ENCODE measurements around the gene CDKL4.
"Not testable (repeated sequence)": the region's sequence is repeated elsewhere in the genome, so short reads cannot be mapped to it uniquely, and the experiment has no call there.

The CDKL4 gene

DNA sequence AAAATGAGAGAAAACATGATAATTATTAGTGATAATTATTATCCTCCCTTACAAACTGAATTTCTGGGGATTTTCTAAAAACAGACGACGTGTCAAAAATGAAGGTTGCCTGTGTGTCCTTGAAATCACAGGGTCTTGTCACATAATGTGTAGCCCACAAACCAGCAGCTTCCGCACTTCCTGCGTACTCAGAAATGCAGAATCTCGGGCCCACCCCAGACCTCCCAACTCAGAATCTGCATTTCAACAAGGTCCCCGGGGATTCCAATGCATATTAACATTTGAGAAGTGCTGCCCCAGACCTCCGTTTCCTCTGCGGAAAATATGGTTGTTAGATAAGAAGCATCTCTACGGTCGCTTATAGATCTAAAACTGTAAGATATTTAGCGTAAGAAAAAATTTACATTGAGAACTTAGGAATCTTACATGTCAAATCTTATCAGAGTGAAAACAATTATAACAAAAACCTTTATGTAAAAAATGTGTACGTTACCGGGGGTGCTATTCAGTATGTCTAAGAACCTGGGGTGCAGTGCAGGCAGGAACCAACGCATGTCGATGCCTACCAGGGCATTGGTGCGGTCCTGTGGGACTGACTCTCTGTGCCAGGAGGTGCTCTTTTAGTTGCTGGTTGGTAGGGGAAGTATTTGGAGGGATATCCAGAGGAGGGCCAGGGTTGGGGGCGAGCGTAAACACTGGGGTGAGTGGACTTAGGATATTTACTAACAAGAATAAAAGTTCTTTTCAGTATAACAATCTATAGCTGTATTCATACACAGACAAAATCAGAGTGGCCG, 15.2 kb downstream of the CDKL4 start:
- DNase-seq: no peak

DNA sequence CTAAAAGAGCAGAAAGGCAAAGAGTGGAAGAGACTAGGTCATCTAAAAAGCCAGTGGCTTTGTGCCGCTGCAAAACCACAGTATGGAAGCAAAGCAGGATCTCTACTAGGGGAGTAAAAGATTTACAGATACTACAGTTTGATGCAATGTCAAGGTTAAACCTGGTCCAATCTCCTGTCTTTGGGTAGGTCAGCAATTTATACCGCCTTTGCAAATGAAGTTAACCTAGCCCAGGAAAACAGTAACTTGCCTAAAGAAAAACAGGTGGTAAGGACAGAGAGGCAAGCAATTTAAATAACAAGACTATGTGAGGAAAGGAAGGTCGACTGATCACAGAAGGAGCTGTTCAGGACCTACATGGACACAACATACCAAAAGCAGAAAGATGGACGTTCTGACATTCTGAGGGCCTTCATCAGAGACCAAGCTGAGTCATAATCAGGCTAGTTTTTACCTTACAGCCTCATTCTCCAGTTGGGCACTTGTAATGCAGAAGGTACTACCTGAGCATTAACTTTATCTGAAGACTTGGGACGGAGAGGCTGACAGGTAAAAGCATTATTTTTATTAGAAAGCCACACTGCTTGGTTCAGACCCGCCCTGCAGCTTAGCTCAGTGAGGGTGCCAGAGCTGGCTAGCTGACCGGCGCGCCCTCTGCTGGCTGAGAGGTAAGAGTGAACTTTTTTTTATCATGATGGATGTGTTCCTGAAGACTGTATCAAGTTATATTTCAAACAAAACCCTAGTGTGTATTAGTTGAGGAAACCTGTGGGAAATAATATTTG, 15.9 kb downstream of the CDKL4 start:
- DNase-seq: peak; percentile 45

DNA sequence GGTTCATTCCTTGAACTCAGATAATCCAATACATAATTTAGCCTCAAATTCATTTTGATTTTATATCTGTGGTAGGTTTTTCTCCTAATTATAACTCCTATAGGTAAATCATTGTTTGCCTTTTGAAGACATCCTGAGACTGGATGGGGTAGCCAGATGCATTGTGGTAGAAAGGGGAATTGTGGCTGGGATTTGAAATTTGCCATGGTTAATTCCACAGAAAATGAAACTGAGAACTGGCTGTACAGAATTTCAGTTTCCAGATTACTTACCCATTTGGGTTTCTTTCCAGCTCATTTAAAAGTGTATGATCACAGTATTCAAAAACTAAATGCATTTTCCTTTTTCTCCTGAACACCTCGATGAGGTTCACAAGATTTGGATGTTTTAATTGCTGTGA, 18.2 kb downstream of the CDKL4 start:
- no peak for DNase-seq

DNA sequence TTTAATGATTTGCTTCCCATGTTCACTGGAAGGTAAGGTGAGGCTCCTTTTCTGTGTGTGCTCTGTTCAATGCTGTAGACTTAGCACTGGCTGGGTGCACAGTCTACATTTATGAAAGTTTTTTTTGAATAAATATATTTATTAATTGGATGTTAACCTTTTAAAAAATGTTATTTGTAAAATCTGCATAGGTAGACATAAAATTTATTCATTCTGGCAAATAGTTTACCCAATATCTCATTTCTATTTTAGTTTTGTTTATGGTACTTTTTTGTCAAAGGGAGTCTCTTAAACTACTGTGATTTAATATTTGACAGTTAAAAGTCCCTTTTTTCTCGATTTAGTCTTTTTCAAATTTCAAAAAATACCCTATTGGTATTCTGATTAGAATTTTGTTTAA, 19.9 kb downstream of the CDKL4 start:
- DNase-seq: no peak

DNA sequence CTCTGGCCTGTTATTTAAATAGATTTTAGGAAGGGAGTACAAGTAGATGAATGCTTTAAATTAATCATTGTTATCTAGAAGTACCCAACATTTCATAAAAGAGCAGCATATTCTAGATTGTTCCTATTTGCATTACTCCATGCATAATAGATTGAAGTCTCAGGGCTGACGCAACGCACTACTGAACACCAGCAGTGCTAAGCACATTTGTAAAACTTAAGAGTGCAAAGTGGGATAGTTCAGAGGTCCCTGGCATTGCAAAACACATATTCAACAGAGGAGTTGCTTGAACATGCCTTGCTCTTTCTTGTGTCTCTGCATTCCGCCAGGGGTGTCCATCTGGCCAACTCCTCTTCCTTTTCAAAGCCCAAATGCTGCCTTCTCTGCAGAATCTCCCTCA, 22.3 kb downstream of the CDKL4 start:
- no peak for DNase-seq

DNA sequence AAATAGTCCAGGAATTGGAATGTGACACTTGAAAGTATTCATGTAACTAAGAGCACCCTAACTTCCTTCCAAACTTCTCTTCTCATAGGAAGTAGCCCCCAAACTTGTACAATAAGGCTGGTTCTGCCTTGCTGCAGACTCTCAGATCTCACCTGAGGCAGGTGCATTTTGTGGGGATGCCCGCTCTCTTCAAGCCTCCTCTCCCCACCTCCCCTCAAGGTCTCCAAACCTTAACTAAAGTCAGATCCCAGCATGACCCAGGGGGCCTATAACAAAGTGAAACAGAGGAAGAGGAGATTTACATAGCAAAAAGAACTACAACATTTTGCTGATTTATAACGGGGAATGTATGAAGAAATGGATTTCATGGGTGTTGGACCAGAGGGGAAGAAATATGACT, 23.6 kb downstream of the CDKL4 start:
- no peak for DNase-seq

DNA sequence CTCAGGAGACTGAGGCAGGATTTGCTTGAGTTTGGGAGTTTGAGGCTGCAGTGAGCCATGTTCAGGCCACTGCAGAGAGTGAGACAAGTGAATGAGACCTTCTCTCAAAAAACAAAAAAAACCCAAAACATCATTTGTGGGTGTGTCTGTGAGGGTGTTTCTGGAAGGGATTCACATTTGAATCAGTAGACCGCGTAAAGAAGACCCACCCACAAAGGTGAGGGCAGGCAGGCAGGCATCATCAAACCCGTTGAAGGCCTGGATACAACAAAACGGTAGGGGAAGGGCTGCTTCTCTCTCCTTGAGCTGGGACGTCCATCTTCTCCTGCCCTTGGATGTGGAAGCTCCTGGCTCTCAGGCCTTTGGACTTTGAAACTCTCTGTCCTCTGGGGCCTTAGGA, 25.4 kb downstream of the CDKL4 start:
- no peak for DNase-seq

DNA sequence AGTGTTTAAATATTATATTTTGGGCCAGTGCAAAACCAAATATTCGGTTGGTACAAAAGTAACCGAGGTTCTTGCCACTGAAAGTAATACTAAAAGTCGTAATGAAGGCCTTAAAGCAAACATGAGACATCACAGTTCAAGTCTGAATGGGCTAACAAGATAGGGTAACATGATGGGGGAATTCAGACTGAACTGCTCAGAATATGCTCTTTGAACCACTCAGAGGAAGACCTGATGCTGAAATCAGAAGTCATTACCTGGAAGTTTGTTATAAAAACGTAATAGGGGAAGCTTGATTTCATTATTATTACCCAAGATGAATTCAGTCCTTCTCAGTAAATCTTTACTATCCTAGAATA, 26.6 kb downstream of the CDKL4 start:
- DNase-seq: no peak

DNA sequence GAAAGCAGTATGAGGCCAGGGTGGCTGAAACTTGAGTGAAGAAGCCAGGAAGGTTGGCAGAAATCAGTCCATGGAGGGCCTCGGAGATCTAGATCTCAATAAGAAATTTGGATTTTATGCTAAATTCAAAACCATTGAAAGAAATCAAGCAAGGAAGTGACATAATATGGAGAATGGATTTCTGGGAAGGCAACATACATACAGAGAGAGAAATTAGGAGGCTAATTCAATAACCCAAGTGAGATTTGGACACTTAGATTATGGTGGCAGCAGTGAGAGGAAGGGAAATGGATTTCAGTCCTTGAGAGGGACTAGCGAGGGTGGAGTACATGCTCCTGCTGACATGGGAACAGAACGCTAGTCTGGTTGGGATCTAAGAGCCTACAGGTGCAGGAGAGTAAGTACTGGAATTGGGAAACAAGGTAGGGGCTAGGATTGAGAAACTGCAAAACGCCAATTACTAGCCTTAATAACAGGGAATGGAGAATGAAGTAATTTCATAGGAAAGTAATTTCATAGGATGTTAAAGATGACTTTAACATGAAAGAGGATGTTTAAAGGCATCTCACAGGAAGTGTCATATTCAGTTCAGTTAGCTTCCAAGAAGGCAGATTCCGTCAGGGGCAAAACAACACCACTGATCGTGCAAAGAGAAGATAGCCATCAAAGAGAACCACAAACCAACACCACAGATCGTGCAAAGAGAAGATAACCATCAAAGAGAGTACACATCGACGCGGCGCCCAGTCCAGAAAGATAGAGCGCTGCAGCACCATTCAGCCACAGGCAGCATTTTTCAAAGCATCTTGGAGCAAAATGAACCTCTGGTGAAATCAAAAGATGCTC, 27.2 kb downstream of the CDKL4 start:
- DNase-seq: no peak

DNA sequence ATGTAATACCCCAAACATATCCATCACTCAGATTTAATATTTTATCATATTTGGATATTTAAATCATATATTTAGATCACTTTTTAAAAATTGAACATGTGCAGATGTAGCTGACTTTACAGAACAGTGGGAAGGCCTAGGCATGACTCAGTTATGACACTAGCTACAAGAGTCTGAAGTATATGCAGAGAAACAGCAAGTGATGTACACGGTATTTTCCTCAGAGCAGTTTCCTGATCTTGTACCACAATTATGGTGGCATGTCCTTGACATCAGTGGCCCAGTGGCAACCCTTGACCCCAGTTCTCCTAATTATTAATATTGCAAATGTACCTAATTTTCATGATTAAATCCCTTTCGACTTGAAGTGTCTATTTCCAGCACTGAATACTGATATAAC, 28.2 kb downstream of the CDKL4 start:
- DNase-seq: no peak

DNA sequence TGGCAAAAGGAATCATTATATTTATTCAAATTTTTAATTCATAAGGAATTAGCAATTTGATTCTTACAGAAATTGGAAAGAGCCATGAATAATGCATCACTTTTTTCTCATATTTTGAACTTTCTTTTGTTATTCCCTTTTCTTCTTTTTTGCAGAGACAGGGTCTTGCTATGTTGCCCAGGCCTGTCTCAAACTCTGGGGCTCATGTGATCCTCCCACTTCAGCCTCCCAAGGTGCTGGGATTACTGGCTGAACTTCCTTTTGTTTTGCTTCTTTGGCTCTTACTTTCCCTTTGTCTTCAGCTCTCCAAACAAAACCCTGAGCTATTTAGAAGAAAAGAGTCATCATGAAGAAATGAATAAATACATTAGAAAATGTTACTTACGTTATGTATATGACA, 30.8 kb downstream of the CDKL4 start:
- DNase-seq: no peak

DNA sequence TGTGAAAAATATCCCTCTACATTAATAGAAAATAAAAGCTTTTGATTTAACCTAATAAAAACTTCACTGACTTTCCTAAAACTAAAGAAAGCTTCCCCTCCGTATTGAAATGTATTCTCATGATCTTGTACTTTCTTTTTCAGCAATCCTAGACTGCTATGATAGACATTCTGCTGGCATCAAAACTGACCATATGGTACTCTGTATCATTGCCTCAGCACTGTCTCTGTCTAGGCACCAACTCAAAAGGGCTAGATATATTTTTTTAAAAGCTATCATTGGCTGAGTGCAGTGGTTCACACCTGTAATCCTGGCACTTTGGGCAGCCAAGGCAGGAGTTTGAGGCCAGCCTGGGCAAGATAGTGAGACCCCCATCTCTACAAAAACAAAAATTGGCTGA, 32.9 kb downstream of the CDKL4 start:
- no peak for DNase-seq

DNA sequence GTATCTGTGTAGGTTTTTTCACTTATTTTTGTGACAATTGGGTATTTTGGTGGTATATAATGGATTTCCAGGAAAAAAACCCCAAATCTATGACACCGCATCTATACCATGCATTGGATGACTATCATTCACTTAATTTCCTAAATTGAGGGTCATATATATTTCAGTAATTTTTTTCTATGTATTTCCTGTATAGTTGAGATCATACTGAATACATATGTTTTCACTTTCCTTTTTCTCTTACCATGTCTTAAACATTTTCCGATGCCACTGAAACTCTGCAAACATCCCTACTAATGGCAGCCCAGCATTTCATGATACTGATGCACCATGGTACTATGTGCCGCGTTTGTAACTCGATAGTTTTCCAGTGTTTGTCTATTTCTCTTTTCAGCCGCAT, 40.4 kb downstream of the CDKL4 start:
- DNase-seq: no peak

DNA sequence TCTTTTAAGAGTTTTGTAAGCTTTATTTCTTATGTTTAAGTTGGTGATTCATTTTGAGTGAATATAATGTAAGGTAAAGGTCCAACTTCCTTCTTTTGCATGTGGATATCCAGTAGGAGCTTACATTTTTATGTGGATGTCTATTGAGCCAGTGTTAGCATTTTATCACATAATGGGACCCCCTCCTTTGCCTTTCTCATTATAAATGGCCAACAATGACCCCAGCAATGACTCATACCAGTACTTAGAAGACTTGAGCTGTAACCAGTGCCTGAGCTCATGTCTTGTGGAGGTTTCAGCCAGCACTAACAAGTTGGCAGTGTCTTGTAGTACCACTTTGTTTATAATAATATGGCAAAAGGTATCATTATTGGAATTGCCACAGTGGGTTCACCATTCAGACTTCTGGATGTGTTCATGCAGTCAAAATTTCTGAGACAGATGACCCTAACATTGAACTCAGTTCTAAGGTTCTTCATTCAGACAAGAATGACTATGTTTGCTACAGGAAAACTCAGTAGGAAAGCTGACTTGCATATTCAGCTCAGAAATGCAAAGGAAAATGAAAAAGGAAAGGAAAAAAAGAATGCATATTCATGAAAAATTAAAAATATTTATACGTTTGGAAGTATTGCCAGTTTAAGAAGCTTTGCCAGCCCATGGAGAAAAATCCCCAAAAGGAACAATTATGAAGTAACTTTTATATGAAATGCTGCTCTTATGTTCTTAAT, 41.0 kb downstream of the CDKL4 start:
- DNase-seq: no peak

DNA sequence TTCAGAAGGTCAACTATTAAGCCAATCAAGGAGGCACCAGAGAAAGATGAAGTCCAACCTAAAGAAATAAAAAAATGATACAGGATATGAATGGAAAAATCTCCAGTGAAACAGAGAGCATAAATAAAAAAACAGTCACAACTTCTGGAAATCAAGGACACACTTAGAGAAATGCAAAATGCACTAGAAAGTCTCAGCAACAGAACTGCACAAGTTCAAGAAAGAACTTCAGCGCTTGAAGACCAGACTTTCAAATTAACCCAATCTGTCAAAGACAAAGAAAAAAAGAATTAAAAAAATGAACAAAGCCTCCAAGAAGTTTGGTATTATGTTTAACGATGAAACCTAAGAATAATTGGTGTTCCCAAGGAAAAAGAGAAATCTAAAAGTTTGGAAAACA, 46.8 kb downstream of the CDKL4 start:
- not testable (repeated sequence) for DNase-seq

DNA sequence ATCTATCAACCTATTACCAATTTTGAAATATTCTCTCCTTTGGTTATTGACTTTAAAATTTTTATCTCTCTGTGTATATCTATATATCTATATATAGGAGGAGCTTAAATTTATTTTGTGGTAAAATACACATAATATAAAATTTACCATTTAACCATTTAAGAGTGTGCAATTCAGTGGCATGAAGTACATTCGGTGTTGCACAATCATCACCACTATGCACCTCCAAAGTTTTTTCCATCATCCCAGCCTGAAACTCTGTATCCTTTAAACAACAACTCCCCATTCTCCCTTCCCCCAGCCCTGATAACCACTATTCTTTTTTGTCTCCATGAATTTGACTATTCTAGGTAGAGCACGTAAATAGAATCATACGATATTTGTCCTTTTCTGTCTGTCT, 49.1 kb downstream of the CDKL4 start:
- DNase-seq: no peak

DNA sequence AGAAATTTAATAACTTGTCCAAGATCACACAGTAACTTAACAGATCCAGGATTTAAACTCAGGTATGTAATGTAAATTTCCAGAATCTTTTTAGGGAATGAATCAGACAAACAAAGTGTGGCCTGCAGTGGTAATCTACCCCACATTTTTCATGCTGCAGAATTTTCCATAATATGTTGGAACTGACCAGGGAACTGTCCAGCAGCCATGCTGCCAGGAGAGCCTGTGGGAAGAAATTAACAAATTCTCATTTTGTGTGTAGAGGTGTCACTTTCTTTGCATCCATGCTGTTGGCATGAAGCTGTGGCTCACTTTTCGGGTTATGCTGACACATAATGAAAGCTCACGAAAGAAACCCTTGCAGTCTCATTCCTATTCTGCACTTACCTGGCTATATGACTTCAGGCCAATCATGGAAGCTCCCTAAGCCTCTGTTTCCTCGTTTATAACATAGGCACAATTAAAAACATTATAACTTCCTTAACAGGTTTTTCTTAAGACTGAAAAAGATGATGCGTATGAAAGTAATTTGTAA, 54.7 kb downstream of the CDKL4 start:
- DNase-seq: no peak

DNA sequence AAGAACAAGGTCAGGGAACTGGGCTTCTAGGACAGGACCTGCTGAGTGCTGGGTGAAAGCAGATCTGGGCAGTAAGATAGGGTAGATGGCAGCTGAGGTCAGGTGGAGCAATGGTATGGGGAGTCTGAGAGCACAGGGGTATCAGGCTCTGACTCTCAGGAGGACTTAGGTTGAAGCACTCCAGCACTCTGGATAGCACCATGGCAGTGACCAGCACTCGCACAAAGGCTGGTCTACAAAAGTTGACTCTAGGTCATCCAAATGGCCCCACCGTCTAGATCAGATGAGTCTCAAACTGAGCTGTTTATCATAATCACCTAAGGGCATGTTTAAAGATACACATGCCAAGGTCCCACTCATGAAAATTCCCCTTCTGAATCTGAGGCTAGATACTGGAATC, 60.1 kb downstream of the CDKL4 start:
- DNase-seq: no peak

DNA sequence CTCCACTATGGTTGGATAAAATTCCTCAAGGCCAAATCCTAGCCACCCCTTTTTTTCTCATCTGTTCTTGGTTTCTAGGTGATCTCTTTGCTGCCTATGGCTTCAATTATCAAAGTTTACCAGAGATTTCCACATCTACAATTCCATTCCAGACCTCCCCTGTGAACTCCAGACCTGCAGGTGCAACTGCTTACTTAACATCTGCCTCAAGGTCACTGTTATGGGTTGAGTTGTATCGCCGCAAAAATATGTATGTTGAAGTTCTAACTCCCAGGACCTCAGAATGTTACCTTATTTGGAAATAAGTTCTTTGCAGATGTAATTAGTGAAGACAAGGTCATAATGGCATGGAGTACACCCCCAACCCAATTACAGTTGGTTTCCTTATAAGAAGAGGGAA, 62.5 kb downstream of the CDKL4 start:
- DNase-seq: no peak

DNA sequence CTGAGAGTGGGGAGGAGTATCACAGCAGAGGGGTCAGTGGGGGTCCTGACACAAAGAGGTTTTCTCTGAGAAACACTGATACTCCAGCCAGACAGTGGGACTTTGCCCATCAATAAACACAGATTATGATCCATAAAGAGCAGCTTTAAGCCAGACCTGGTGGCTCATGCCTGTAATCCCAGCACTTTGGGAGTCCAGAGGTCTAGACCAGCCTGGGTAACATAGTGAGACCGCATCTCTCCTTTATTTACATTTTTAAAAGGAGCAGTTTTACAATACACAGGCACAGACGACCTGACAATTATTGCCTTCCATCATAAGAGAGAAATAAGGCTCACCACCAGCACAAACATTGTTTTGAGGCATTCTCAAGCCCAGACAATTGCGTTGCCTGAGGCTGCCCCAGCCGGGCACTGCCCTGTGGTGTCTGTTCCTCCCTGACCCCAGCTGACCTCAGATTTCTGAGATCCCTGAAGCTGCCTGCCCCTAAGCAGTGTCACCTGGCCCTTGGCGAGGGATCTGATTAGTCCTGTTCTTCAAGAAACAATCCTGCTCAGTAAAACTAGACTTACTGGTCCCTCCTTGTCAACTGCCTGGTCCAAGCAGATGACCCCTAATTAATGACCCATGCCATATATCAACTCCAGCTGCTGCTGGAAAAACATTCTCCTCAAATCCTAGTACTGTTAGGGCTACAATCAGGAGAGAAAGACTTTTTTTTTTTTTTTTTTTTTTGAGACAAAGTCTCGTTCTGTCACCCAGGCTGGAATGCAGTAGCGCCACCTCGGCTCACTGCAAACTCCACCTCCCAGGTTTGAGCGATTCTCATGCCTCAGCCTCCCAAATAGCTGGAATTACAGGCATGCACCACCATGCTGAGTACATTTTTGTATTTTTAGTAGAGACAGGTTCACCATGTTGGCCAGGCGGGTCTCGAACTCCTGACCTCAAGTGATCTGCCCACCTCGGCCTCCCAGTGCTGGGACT, 63.5 kb downstream of the CDKL4 start:
- no peak for DNase-seq

DNA sequence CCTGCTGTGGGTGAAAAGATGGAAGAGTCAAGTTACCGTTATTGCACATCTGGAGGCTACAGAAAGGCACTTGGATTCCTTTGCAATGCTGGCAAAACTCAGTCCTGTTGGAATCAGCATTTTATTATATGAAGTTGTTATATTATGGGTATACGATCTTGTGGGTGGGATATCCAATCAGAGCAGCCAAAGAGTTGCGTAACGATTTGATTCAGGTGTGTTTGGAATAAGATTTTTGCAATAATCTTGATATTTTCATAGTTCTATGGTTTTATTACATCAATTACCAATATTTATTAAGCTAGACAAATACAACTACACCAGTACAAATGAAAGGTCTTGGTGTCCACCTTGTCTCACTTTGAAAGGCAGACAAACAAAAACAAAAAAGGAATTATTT, 65.0 kb downstream of the CDKL4 start:
- DNase-seq: no peak

Measured in kidney glomerular epithelial cell (primary cell).